Gastrocnemius medialis (tissue), 4 donors: Measurements from ENCODE around the gene DENND4C.

ENCODE experiments used
- POLR2A ChIP-seq, 2 donors: fragments of 450-650 bp; IDR thresholded peaks; one replicate each; pipeline ENCODE4 v1.6.1; 2017; ENCODE audit warnings: antibody characterized with exemption in 2 of 2, mild to moderate bottlenecking in 2 of 2, moderate library complexity in 2 of 2
- TF ChIP-seq, protein P1 (sequence below), 5 experiments: fragments of 450-650 bp in 3 of 5; fragments of 200-600 bp in 2 of 5; sonication (generic) in 2 of 5; IDR thresholded peaks in 4 of 5; conservative IDR thresholded peaks in 1 of 5; 1 replicate in 4 of 5; 2 replicates in 1 of 5; pipeline ENCODE4 v1.5.1; 2016 to 2019; ENCODE audit warnings: antibody characterized with exemption in 5 of 5, mild to moderate bottlenecking in 3 of 5, moderate library complexity in 3 of 5

DNA sequence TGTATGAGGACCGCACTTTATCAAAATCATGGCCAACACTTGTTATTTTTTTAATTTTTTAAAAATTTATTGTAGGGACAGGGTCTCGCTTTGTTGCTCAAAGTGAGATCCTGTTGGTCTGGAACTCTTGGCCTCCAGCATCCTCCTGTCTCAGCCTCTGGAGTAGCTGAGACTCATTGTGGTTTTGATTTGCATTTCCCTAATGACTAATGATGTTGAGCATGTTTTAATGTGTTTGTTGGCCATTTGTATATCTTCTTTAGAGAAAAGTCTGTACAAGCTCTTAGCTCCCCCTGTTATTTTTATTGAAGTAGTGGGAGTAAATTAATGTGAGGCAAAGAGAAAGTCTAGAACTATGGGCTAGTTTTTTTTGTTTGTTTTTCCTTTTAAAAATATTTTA lies 151.2 kb downstream of the DENND4C start:
- TF ChIP-seq, protein P1, sequence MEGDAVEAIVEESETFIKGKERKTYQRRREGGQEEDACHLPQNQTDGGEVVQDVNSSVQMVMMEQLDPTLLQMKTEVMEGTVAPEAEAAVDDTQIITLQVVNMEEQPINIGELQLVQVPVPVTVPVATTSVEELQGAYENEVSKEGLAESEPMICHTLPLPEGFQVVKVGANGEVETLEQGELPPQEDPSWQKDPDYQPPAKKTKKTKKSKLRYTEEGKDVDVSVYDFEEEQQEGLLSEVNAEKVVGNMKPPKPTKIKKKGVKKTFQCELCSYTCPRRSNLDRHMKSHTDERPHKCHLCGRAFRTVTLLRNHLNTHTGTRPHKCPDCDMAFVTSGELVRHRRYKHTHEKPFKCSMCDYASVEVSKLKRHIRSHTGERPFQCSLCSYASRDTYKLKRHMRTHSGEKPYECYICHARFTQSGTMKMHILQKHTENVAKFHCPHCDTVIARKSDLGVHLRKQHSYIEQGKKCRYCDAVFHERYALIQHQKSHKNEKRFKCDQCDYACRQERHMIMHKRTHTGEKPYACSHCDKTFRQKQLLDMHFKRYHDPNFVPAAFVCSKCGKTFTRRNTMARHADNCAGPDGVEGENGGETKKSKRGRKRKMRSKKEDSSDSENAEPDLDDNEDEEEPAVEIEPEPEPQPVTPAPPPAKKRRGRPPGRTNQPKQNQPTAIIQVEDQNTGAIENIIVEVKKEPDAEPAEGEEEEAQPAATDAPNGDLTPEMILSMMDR (IDR thresholded peaks at IDR 0.05 in 4 of 5, conservative IDR thresholded peaks at IDR 0.05 in 1 of 5) = no peak
- no peak for TF ChIP-seq POLR2A (IDR thresholded peaks at IDR 0.05)
